ENCODE results near the gene PLBD2. TPM values are rescaled to one million over a fixed set of nuclear protein-coding genes. Genes with fewer than 3 reads are reported as not detected.

The PLBD2 gene
- polyA plus RNA-seq, 3 donors, result 8.8 to 20.1 (median 12.5) TPM

DNA sequence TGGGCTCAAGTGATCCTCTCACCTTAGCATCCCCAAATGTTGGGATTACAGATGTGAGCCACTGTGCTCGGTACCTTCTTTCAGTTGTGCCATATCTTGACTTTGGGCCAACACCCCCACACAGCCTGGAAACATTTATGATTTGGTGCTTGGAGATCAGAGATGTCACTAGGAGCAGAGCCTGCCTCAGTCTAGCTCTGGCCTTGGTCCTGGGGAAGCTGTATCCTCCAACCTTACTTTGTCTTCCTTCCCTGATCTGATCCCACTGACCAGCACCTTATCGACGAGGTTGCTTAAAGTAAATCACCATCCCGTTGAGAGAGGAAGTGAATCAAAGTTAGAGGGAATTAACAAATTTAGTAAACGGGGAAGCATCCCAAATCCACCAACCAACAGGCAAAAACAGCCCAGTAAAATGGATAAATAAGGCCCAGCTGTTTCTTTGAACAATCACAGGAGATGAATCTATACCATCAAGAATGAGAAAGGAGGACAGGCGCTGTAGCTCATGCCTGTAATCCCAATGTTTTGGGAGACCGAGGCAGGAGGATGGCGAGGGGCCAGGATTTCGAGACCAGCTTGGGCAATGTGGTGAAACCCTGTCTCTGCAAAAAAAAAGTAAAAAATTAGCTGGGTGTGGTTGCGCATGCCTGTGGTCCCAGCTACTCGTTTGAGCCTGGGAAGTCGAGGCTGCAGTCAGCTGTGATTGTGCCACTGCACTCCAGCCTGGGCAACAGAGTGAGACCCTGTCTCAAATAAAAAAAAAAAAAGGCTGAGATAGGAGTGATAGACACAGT, 3.4 kb downstream of the PLBD2 start:
- H3K27ac ChIP-seq (ENCODE audit: low read depth, low read length), result no peak overlapping the region
- WGBS, 3 donors, result 51 to 79% (median 57%) methylated on average over 12 of the region's 12 CpGs

DNA sequence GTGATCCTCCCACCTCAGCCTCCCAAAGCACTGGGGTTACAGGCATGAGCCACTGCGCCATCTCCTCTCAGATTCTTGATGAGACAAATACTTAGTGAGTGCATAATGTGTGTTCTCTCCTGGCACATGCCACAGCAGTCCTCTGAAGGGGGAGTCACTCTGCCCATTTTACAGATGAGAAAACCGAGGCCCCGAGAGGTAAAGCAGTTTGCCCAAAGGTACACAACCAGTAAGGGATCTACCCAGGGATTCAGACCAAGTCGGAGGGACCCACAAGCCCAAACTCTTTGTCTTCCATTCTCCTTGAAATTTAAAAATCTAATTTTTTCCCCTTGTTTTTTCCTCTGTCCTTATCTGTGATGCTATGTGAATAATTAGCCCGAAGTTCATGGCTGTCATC, 6.3 kb downstream of the PLBD2 start:
- 92 to 95% (median 95%) methylated on average over 5 of the region's 5 CpGs for WGBS, 3 donors
- H3K27ac ChIP-seq (ENCODE audit: low read depth, low read length), result no peak overlapping the region

DNA sequence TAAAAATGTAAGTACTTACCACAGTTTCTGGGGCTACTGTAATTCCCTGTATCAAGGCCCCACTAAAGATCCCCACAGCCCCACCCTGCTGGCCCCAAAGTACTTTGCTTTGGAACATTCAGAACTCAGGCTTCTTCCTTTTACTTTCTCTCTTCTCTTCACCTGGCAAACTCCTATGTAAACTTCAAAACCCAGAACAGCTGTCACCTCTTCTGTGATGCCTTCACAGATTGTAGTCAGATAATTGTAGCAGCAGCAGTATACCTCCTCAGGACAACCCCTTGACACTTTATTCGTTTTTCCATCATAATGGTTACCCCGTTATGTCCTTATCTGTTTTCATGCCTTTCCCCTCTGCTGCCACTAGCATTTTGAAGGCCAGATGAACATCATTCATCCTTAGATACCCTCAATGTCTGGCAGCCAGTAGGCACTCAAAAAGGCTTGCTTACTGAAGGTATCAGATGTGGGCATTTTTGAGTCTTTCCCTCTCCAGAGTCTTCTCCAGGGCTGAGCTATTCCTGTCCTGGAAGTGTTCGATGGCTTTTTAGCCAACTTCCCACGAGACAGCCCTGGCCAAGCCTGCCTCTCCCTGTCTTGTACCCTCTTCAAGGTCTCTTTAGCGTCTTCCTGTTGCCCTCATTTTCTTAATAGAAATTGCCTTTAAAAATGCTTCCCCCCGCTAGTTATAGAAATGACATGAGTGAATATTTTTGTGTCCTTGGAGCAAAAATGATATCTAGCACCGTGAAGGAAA, 7.4 kb downstream of the PLBD2 start:
- WGBS, 3 donors, result 80 to 91% (median 88%) methylated on average over 7 of the region's 7 CpGs

DNA sequence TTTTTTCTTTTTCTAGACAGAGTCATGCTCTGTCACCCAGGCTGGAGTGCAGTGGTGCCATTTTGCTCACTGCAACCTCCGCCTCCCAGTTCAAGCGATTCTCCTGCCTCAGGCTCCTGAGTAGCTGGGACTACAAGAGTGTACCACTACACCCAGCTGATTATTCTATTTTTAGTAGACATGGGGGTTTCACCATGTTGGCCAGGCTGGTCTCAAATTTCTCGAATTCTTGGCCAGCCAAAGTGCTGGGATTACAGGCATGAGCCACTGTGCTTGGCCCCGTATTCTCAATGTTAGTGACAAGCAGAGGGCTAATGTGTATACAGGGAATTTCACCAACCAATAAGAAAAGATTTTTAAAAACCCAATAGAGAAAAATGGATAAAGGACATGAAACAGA, 8.4 kb downstream of the PLBD2 start:
- 80 to 90% (median 86%) methylated on average over 4 of the region's 4 CpGs for WGBS, 3 donors
- no peak overlapping the region for H3K27ac ChIP-seq (ENCODE audit: low read depth, low read length)

More for the DNA sequence above, 7.4 kb downstream of the PLBD2 start:
- no peak overlapping the region for H3K27ac ChIP-seq (ENCODE audit: low read depth, low read length)

DNA sequence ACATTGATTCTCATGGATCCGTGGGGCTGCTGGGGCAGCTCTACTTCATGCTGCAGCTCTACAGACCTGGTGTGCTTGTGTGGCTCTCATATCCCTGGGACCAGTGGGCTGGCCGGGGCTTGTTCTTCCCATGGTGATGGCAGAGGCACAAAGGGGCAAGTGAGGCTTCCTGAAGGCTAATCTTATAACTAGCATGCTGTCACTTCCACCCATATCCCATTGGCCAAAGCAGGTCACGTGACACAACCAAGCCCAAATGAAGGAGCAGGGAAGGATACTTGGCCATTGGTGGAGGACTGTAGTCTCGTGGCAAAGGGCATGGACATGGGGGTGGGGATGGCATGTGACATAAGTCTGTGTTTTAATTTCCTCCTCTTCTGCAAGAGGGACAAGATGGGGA, 9.9 kb downstream of the PLBD2 start:
- 71 to 89% (median 84%) methylated on average over 4 of the region's 4 CpGs for WGBS, 3 donors
- no peak overlapping the region for H3K27ac ChIP-seq (ENCODE audit: low read depth, low read length)

DNA sequence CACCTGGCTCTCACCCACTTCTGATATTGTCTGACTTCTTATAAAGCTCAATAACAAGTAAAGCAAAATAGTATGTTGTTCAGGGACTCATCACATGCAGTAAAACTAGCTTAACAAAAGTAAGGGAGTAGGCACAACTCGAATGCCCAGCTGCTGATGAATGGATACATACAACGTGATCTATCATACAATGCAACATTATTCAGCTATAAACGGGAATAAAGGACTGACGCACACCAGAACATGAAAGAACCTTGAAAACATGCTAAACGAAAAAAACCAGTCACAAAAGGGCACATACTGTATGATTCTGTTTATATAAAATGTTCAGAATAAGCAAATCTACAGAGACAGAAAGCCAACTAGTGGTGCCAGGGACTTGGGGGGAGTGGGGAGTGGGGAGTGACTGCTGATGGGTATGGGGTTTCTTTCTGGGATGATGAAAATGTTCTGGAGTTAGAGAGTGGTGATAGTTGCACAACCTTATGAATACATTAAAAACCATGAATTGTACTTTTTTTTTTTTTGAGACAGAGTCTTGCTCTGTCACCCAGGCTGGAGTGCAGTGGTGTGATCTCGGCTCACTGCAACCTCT, 11.1 kb downstream of the PLBD2 start:
- WGBS, 3 donors, result 76 to 81% (median 81%) methylated on average over 6 of the region's 6 CpGs

DNA sequence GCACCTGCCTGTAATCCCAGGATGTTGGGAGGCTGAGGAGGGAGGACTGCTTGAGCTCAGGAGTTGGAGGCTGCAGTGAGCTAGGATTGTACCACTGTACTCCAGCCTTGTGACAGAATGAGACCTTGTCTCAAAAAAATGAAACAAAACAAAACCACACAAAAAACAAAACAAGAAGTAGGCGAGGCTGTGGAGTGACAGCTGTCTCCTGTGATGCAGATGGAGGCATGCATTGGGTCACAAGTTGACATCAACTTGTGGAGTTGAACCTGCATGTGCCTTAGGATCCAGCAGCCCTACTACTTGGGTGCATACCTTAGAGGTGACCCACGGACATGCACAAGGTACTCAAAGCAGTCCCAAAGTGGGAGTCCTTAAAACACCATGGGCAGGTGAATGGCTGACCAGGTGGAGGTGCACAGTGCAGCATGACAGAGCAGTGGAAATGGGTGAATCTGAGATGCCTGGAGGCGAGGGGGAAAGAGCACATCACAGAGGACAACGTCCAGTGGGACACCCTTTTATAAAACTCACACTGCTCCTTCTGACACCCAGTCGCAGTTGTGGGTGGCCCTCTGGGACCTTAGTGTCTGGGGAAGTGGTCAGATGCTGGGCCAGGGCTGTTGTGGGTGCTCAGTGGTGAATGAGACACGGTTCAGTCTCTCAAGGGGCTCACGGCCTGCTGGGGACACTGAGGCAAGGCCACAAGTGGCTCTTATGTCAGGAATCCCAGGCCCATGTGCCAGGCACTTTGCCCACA, 12.7 kb downstream of the PLBD2 start:
- WGBS, 3 donors, result 83 to 87% (median 85%) methylated on average over 7 of the region's 7 CpGs
- H3K27ac ChIP-seq (ENCODE audit: low read depth, low read length), result no peak overlapping the region

More for the DNA sequence above, 11.1 kb downstream of the PLBD2 start:
- H3K27ac ChIP-seq (ENCODE audit: low read depth, low read length), result no peak overlapping the region

DNA sequence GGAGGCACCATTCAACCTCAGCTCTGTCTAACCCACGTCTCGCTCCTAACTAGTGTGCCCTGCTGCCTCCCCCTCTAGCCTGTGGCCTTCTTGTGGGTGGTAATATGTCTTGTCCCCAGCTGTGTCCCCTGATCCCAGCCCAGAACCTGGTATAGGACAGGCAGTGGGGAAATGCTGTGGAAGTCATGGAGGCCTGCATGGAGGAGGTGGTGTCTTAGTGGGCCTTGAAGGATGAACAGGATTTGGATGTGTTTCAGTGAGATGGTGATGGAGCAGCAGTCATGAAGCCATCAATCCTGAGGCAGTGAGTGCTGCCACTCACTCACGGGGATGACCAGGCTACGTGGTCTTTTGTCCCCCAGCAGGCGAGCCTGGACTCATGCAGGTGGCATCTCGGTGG, 13.4 kb downstream of the PLBD2 start:
- no peak overlapping the region for H3K27ac ChIP-seq (ENCODE audit: low read depth, low read length)
- 95 to 98% (median 97%) methylated on average over 6 of the region's 6 CpGs for WGBS, 3 donors

DNA sequence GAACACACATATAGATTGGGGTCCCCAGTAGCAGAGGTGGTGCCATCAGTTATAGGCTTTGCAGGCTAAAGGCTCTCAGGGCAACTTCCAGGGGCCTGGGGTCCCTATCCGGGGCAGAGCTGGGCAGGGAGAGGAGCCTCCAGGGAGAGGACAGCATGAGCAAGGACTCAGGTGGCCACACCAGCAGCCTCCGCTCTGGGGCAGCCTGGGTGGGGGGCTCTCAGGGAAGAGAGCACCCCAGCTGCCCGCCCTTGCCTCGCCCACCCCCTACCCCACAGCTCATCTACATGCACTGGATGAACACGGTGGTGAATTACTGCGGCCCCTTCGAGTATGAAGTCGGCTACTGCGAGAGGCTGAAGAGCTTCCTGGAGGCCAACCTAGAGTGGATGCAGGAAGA, 14.0 kb downstream of the PLBD2 start:
- WGBS, 3 donors, result 95 to 96% (median 96%) methylated on average over 9 of the region's 9 CpGs

DNA sequence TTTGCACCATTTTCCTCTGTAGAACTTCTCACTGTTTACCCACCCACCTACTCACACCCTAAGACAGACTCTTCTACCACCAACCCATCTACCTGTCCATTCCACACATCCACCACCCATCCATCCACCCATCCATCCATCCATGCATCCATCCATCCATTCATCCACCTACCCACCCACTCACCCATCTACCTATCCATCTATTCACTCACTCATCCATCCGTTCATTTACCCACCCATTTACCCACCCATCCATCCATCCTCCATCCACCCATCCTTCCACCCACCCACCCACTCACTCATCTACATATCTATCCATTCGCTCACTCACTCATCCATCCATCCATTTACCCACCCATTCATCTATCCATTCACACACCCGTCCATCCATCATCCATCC, 15.1 kb downstream of the PLBD2 start:
- no peak overlapping the region for H3K27ac ChIP-seq (ENCODE audit: low read depth, low read length)
- WGBS, 3 donors, result 93 to 97% (median 94%) methylated on average over 3 of the region's 3 CpGs

More for the DNA sequence above, 14.0 kb downstream of the PLBD2 start:
- no peak overlapping the region for H3K27ac ChIP-seq (ENCODE audit: low read depth, low read length)

DNA sequence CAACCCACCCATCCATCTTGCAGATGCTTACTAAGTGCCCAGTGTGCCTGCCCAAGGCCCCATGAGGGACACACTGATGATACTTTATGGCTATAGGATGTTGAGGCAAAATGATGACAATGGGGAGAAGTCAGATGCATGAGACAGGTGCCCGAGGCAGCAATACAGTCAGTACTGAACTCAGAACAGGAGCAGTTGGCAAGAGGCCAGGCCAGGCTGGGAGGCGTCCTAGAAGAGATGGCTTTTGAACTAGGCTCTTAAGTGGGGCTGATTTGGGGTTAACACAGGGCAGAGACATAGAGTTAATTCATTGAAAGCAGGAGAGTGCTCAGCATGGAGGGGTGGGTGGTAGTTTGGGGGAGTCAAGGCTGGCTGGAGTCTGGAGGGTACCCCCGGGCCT, 15.6 kb downstream of the PLBD2 start:
- H3K27ac ChIP-seq (ENCODE audit: low read depth, low read length), result no peak overlapping the region
- 86 to 92% (median 89%) methylated on average over 3 of the region's 3 CpGs for WGBS, 3 donors

DNA sequence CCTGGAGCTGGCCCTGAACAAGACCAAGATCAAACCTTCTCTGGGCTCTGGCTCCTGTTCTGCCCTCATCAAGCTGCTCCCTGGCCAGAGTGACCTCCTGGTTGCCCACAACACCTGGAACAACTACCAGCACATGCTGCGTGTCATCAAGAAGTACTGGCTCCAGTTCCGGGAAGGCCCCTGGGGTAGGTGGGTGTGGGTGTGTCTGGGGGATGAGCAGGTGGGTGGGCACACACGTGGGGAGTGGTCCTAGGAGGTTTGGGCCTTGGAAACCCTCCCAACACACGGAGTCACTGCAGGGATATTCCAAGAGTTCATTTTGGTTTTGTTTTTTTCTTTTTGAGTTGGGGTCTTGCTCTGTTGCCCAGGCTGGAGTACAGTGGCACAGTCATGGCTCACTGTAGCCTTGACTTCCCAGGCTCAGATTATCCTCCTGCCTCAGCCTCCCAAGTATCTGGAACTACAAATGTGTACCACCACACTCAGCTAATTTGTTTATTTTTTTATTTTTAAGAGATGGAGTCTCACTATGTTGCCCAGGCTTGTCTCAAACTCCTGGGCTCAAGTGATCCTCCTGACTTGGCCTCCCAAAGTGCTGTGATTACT, 16.5 kb downstream of the PLBD2 start:
- WGBS, 3 donors, result 91 to 94% (median 91%) methylated on average over 4 of the region's 4 CpGs
- H3K27ac ChIP-seq (ENCODE audit: low read depth, low read length), result no peak overlapping the region

DNA sequence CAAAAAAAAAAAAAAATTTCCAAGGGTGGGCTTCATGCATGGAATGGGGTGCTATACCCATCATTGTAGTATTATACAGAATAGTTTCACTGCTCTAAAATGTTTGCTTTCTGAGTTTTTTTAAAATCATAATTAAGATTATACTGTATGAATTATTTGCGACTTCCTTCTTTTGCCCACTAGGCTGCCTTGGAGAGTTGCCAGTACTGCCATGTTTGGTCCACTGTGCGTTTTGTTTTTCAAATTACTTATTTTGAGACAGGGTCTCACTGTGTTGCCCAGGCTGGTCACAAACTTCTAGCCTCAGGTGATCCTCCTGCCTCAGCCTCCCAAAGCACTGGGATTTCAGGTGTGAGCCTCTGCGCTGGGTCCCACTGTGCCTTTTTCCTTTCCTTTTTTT, 19.9 kb downstream of the PLBD2 start:
- 81 to 87% (median 83%) methylated on average over 3 of the region's 3 CpGs for WGBS, 3 donors
- no peak overlapping the region for H3K27ac ChIP-seq (ENCODE audit: low read depth, low read length)

DNA sequence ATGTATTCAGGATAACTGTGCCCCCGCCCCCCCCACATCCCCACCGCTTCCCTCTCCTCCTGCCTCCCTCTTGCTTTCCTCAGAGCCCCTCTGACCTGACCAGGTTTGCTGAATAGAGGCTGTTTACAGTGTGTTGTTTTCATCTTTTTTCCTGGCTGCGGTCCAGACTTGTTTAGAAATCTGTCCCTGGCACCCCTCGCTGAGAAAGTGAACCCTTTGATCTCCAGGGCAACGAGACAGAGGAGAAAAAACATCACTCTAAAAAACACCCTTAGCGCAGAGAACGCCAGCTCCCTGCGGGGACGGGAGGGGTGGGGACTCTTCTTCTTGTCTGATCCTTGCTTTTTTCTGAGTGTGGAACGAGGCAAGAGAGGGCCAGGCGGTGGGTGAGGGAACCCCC, 22.8 kb downstream of the PLBD2 start:
- no peak overlapping the region for H3K27ac ChIP-seq (ENCODE audit: low read depth, low read length)
- 77 to 81% (median 79%) methylated on average over 10 to 11 of the region's 11 CpGs for WGBS, 3 donors

DNA sequence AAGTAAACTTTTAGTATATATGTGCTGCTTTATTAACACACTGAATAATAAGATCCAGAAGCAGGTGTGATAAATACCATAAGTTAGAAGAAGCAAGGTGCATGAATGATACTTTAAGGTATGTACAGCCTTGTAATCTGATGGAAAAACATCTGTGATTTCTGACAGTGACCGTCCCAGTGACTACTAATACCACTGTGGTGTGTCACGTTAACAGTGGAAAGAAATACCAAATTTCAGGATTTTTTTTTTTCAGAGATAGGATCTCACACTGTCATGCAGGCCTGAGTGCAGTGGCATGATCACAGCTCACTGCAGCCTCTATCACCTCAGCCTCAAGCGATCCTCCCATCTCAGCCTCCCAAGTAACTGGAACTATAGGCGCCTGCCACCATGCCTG, 23.8 kb downstream of the PLBD2 start:
- H3K27ac ChIP-seq (ENCODE audit: low read depth, low read length), result no peak overlapping the region

DNA sequence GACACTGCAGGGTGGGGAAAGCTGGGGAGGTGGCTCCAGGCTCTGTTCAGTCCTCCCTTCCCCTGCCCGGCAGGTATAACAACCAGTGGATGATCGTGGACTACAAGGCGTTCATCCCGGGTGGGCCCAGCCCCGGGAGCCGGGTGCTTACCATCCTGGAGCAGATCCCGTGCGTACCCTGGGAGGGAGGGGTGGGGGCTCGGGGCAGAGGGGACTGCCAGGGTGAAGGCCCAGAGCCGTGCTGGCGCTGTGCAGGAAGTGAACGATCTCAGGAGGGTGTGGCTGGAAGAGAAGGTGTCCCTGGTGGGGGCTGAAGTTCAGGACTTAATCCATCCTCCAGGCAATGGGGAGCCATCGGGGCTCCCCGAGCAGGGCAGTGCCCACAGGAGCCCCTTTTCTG, 26.4 kb downstream of the PLBD2 start:
- H3K27ac ChIP-seq (ENCODE audit: low read depth, low read length), result no peak overlapping the region
- 86 to 89% (median 86%) methylated on average over 14 of the region's 14 CpGs for WGBS, 3 donors

More for the DNA sequence above, 23.8 kb downstream of the PLBD2 start:
- 95 to 99% (median 96%) methylated on average over 4 of the region's 4 CpGs for WGBS, 3 donors

DNA sequence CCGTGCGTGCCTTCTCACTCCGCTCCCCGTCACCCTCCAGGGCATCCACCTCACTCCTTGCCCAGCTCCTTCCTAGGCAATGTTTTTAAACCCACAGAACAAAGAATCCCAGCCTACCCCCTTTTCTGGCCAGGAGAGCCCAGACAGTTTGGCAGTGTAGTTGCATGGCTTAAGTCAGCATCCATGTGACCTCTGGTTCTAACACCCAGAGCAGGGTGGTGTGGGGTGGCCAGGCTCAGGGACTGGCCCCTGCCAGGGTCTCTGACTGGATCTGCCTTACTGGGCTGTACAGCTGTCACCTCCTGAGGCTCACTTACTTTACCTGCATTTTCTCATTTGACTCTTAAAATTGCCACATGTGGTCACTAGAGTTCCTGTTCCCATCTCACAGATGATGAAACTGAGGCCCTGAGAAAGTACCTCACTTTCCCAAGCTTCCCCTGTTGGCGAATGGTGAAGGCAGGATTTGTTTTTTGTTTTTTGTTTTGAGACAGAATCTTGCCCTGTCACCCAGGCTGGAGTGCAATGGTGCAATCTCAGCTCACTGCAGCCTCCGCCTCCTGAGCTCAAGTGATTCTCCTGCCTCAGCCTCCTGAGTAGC, 27.0 kb downstream of the PLBD2 start:
- no peak overlapping the region for H3K27ac ChIP-seq (ENCODE audit: low read depth, low read length)
- WGBS, 3 donors, result 96 to 97% (median 96%) methylated on average over 6 of the region's 6 CpGs

Data from adipose tissue (tissue), 3 donors.